GM19240 (cell line): ENCODE results near the gene CTAGE9.

Experiments
- DNase-seq: peaks from one replicate; pipeline ENCODE4 v3.0.0; 2011; ENCODE audit warnings: low spot score; ENCODE audit not compliant: insufficient read length

The CTAGE9 gene

DNA sequence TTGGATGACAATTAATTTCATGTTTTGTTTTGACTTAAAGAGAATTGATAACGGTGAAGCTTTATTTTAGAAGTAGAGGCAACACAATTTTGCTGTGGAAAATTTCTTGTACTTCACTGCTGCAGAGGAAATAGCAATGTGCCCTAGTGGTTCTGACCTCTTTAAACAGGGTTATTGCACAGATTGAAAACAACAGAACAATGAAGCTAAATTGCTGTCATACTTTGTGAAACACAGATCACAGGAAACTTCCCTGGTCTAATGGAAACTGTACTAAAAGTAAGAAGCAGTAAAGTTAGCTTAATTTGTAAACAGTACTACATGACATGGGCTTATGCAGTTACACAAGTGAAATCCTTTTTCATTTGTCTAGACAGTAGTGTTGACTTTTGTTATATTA lies 40.9 kb downstream of the CTAGE9 start:
- no peak for DNase-seq

DNA sequence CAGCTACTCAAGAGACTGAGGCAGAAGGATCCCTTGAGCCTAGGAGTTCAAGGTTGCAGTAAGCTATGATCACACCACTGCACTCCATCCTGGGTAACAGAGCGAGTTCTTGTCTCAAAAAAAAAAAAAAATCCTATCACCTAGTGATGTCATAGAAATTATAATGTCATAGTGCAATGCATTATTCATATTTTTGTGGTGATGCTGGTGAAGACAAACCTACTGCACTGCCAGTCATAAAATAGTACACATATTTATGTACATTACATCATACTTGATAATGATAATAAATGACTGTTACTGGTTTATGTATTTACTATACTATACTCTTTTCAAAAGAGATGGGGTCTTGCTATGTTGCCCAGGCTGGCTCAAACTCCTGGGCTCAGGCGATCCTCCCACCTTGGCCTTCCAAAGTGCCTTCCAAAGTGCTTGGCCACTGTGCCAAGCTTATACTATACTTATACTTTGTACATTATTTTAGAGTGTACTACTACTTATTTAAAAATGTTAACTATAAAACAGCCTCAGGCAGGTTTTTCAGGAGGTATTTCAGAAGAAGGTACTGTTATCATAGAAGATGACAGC lies 47.1 kb downstream of the CTAGE9 start:
- no peak for DNase-seq

DNA sequence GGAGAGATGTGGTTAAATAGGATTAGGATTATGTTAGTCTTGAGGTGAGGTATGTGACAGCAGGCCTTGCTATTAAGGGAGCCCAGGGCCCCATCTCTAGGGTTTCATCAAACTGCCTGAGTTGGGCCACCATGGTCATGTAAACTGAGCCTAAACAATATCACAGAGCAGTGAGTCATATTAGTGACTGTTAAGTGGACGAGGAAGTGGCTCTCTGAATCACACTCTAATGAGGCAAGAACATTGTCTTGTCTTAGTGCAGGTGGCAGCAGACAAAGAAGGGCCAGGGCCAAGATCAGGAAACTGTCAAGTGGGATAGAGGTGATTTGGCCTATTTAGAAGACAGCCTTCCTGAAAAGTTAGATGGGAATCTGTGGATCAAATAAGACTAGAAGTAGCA lies 50.6 kb downstream of the CTAGE9 start:
- DNase-seq: no peak
